ENCODE results near the gene OTOGL.

DNA sequence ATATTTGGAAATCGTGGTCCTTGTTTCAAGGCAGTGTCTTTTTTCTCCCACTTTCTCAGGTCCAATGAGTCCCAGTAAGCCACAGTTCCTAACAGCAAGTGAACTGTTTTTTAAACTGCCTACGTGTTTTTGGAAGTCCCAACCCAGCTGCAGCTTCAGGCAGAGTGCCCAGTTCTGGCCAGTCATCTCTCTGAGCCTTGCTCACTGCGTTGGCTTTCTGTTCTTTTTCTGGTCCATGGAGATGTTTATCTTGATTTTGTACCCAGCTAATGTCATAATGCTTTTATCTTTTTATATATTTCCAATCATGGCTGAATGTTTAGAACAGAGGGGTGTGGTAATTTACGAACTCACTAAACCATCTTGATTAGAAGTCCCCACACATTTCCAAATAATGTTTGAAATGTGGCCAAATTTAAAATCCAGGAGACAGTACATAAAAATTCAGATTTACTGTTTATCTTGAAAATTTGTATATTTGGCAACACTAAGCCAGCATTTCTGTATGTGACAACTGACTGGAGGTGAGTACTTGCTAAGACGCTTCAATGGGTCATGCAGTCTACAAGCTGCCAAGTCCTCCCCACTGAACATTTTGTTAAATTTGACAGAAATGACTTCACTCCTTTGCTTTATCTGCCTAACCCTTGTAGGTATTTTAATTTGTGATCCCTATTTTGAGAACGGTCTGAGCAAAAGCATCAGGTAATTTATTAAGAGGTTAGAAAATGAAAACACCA, 46.1 kb upstream of the OTOGL start:
- TF ChIP-seq TAF1 (IDR thresholded peaks at IDR 0.05; ENCODE audit: low read depth): no peak
- TF ChIP-seq YY1 (IDR thresholded peaks at IDR 0.05; ENCODE audit: low read depth): no peak
- no peak for TF ChIP-seq NFIC (IDR thresholded peaks at IDR 0.05)
- TF ChIP-seq, protein P1, sequence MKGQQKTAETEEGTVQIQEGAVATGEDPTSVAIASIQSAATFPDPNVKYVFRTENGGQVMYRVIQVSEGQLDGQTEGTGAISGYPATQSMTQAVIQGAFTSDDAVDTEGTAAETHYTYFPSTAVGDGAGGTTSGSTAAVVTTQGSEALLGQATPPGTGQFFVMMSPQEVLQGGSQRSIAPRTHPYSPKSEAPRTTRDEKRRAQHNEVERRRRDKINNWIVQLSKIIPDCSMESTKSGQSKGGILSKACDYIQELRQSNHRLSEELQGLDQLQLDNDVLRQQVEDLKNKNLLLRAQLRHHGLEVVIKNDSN (IDR thresholded peaks at IDR 0.05): no peak
- TF ChIP-seq, protein P2, sequence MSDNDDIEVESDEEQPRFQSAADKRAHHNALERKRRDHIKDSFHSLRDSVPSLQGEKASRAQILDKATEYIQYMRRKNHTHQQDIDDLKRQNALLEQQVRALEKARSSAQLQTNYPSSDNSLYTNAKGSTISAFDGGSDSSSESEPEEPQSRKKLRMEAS (IDR thresholded peaks at IDR 0.05): no peak
- TF ChIP-seq, protein P3, sequence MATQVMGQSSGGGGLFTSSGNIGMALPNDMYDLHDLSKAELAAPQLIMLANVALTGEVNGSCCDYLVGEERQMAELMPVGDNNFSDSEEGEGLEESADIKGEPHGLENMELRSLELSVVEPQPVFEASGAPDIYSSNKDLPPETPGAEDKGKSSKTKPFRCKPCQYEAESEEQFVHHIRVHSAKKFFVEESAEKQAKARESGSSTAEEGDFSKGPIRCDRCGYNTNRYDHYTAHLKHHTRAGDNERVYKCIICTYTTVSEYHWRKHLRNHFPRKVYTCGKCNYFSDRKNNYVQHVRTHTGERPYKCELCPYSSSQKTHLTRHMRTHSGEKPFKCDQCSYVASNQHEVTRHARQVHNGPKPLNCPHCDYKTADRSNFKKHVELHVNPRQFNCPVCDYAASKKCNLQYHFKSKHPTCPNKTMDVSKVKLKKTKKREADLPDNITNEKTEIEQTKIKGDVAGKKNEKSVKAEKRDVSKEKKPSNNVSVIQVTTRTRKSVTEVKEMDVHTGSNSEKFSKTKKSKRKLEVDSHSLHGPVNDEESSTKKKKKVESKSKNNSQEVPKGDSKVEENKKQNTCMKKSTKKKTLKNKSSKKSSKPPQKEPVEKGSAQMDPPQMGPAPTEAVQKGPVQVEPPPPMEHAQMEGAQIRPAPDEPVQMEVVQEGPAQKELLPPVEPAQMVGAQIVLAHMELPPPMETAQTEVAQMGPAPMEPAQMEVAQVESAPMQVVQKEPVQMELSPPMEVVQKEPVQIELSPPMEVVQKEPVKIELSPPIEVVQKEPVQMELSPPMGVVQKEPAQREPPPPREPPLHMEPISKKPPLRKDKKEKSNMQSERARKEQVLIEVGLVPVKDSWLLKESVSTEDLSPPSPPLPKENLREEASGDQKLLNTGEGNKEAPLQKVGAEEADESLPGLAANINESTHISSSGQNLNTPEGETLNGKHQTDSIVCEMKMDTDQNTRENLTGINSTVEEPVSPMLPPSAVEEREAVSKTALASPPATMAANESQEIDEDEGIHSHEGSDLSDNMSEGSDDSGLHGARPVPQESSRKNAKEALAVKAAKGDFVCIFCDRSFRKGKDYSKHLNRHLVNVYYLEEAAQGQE (IDR thresholded peaks at IDR 0.05; ENCODE audit: low read depth): no peak
- no peak for TF ChIP-seq CEBPB (IDR thresholded peaks at IDR 0.05)
- no peak for TF ChIP-seq TCF12 (IDR thresholded peaks at IDR 0.05; ENCODE audit: low read depth)
- TF ChIP-seq RAD21 (IDR thresholded peaks at IDR 0.05; ENCODE audit: low read depth): no peak
- TF ChIP-seq FOXM1 (IDR thresholded peaks at IDR 0.05; ENCODE audit: borderline replicate concordance, low read depth): no peak
- TF ChIP-seq CREB1 (IDR thresholded peaks at IDR 0.05; ENCODE audit: low read depth): no peak
- TF ChIP-seq EP300 (IDR thresholded peaks at IDR 0.05; ENCODE audit: borderline replicate concordance): no peak
- no peak for TF ChIP-seq ZBTB7A (IDR thresholded peaks at IDR 0.05; ENCODE audit: low read depth)
